H4 (cell line): ENCODE data around the gene TEX38. TPM values are rescaled to one million over a fixed set of nuclear protein-coding genes. Genes with fewer than 3 reads are reported as not detected.
A peak's percentile ranks its signal among the peaks of the same experiment; 100 is the strongest.
"Not testable (repeated sequence)": the region's sequence is repeated elsewhere in the genome, so short reads cannot be mapped to it uniquely, and the experiment has no call there.

Experiments
- DNase-seq: peaks from one replicate; pipeline ENCODE4 v3.0.0-alpha.2; 2015; ENCODE audit warnings: low spot score
- total RNA-seq: library from RNA; depleted of rRNA; stranded (reverse); fragments of >200 nt; shearing (Covaris generic); gene quantifications from 2 replicates; pipeline ENCODE4 v1.2.3, GENCODE V29; 2014; rRNA removed

The TEX38 gene
- total RNA-seq = not detected in 2 replicates

DNA sequence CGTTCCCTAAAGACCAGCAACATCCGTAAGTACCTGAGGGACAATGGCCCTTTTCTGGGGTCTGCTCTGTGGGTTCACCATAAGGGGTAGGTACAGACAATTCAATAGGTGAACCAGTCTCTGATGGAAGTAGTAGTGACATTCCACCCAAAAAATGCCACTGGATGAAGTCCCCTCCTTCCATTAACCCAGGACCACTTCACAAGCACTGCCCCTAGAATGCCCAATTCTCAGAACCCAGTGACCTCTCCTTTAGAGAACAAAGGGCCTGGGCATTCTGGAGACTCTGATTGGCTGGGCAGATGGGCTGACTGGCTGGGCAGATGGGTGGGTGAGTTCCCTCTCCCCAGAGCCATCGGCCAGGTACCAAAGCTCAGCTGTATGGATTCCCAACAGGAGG, at the start of gene TEX38:
Gene TEX38 (plus strand): TSS at position 301 of the 400 bp plus-strand sequence. CDS start 81 bp downstream, at position 382.
- no peak for DNase-seq

DNA sequence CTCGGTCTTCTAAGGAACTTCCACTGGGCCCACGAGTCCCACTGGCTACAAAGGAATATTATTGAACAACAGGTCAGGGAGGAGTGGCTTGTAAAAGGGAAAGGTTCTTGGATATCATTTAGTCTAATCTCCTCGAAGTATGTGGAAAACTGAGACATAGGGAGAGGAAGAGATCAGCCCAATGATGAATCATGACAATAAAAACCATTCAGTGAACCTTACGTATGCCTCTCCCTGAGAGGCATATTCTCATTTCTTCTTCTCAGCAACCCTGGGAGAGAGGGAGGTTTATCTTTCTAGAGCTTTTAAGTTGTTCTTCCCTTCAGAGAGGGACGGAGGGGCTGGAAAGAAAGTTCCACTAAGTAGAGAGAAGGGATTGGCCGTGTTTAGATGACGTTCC, 49.7 kb upstream of the TEX38 start:
- DNase-seq = no peak

DNA sequence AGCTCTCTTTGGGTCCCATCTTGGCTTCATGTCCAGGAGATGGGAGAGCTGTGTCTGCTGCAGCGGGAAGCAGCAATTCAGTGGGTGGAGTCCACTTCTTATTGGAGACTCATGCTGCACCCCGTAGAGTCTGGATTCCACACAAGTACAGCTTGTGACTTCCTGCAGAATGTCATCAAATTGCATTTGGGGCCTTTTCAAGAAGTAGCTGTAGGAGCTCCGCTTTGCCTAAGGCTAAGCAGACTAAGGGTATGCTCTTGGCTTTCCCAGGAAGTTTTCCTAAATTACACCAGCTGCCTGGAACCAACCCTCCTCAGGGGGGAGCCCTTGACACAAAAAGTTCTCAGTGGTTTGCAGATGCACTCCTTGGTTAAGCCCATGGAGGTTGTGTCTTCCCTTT, 49.3 kb upstream of the TEX38 start:
- peak; percentile 36 for DNase-seq

DNA sequence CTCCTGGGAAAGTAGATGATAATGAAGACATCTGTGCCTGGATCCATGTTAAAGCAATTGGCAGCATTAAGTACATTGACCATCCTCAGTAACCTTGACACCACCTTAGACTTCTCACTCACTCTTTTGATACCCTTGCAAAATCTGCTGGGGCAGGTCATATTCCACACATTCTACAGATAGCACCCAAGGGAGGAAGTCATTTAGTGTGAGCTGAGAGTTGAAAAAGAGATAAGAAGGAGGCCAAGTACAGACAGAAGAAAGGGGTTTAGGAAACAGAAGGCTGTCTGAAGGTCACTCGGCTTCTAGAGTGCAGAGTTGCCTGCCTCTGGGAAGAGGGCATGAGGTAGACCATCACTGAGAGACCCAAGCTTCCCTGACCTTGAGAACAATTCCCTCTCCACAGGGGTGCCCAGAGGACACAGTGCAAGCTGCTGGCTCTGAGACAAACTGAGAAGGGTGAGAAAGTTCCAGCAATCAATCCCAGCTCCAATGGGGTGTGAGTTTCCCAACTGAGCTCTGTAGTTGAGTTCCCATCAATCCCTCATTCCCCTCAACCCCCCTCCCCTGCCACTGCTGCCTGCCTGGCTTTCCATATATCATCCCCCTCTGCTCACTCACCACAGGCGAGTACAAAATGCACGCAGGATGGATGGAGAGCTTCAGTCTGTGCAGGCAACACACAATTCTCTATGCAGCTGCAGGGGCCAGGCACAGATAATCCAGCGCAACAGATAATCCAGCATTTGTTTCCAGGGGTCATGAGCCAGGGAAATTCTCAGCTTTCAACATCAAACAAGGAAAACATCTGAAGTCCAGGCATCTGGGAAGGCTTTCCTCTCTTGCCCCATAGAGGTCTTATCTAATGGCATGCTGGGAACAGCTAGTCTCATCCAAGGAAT, 47.7 kb upstream of the TEX38 start:
- DNase-seq = no peak

DNA sequence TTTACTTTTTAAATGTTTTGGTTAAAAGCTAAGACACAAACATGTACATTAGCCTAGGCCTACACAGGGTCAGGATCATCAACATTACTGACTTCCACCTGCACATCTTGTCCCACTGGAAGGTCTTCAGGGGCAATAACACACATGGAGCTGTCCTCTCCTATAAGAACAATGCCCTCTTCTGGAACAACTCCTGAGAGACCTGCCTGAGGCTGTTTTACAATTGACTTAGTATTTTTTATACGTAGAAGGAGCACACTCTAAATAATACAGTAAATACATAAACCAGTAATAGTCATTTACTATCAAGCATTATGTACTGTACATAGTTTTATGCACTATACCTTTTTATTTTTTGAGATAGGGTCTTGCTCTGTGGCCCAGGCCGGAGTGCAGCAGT, 40.9 kb upstream of the TEX38 start:
- DNase-seq = no peak

DNA sequence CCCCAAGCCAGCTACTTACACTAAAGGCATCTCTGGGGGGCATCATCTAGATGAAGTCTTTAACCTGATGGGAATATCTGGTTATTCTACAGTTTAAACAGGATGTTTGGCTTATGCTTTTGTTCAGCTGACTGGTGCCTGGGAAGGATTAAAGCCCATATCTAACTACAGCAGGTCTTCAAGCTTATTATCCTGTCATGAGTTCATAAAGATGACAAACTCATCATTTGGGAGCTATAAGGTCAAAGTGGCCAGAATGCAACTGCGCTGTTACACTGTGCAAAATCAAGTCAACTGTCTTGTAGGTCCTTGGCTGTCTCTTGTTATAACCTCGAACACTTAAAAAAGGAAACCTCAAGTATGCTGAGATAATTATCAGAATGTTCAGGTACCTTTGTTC, 36.4 kb upstream of the TEX38 start:
- no peak for DNase-seq

DNA sequence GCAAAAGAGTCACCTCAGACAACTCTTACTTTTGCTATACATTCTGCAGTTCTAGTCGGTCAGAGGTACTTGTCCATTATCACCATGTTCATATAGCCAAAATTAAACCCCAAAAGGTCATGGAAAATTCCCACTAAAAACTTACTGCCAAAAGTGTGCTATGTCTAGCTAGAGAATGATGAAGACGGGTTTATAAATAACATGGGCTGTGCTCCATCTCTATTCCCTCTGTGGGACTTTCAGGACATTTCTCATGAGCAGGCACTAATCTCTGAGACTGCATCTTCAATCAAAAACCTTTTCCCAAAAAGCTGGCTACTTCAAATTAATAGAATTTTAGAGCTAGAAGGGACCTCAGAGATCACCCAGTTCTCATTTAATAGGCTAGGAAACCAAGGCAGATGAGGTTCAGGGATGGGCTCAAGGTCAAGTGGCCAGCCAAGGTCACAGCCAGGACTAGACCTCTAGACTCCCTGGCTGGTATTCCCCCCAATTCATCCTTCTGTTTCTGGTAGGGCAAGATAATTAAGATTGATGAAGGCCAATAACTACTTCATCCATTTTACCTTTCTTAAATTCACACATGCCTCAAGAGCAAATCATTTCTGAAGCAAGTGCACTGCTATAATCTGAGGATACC, 34.1 kb upstream of the TEX38 start:
- no peak for DNase-seq

DNA sequence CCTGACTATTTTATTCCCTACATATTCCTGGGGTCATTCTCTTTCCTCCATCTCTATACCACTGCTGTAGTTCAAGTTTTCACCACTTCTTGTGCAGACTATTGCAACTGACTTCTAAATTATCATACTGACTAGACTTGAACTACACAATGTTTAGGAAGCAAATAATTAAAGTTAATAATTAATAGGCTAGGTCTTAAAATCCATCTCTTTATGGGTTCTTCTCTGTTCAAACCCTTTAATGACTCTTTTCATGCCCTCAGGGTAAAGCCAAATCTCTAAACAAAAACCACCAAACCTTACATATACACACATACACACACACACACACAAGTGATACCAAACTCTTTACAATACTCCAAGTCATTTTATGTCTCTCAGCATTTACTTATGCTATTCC, 32.7 kb upstream of the TEX38 start:
- no peak for DNase-seq

DNA sequence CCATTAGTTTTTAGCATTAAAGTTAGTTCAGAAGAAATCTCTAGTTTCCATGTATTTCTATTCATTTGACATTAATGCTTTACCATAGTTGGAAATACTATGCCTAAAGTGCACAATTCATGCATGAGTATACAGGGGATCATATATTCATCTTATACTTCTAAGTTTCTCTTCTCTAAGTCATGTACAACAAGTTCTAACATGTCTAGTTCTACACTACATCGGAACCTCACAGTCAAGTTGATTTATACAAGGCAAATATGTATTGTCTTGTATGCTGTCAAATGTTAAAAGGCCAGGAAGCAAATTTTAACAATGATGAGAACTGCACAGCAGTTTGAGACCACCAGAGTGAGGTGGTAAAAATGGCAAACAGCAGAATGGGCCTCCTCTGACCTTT, 32.1 kb upstream of the TEX38 start:
- DNase-seq = no peak

DNA sequence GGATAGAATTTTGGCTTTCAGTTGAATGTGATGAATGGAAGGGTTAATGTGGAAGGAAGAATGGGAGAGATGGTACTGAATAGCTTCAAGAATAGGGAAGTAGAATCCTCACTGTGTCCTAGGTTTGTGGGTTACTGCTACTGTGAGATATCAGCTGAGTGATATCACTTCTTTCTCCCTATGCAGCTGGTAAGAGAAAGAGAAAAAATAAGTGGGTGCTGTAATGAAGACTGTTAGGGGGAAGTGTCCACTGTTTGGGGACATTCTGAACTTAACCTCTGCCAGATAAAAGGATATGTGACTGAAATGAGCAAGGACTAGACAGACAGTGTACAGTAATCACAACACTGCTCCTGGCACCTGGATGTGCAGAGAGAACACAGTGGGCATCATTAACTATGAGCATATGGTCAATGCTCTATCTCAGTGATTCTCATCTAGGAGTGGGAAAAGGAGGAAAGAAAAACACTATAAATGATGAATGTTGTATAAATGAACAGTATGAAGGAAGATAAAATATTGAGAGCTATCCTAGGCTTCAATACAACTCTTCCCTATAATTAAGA, 29.5 kb upstream of the TEX38 start:
- no peak for DNase-seq

DNA sequence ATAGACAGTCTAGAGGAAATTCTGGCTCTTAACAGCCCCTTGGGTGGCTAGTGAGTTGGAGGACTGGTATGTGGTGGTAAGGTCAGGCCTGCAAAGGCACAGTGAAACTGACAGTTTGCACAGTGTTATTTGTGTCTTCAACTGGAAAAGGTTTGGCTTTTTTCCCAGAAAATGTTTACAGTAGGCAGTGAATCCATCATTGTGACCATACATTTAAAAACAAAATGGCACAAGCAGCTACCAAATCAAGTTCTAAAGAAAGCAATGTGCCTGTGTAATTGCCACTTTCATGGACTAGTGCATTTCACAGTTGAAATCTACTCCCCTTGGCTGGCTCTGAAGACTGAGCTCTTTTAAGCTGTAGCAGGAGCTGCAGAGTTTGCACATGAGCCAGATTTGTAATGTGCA, 28.3 kb upstream of the TEX38 start:
- peak; percentile 94 for DNase-seq

DNA sequence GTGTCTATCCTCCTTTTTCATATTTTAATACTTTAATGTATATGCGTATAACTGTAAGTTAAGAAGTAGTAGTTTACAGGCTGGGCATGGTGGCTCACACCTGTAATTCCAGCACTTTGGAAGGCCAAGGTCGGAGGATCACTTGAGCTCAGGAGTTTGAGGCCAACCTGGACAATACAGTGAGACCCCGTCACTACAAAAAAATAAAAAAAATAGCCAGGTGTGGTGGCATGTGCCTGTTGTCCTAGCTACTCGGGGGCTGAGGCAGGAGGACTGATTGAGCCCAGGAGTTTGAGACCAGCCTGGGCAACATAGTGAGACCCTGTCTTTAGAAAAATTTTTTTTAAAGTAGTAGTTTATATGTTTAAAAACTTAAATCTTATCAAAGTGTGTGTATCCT, 25.8 kb upstream of the TEX38 start:
- DNase-seq = no peak

DNA sequence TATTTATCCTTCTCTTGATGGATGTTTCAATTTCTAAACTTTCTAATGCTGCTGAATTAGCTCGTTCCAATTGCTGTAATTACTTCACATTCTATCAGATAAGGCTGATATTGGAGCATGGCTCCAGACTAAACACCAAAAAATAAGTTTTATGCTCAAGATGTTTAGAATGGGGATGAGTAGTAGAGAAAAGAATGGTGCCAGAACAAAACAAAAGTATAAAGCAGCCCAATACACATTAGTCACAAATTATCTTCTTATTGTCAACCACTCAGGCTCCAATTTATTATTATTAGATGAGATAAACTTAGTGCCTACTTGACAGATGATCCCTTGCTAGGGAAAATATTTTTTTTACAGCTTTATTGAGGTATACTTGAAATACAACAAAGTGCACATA, 25.3 kb upstream of the TEX38 start:
- DNase-seq = no peak

DNA sequence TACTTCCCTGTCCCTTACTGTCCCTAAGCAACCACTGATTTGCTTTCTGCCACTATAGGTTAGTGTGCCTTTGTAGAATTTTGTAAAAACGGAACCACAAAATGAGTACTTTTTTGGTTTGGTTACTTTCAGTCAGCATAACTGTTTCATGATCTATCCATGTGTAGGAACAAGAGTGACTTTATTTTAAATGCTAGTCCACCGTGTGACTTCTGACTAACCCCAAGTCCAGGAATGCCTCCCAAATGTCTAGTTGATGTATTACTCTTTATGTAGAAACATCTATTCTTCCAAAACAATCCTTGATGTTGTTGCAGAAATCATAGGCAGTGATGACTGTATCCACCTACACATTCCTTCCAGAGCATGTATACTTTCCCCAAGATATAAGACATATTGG, 24.8 kb upstream of the TEX38 start:
- DNase-seq = no peak

DNA sequence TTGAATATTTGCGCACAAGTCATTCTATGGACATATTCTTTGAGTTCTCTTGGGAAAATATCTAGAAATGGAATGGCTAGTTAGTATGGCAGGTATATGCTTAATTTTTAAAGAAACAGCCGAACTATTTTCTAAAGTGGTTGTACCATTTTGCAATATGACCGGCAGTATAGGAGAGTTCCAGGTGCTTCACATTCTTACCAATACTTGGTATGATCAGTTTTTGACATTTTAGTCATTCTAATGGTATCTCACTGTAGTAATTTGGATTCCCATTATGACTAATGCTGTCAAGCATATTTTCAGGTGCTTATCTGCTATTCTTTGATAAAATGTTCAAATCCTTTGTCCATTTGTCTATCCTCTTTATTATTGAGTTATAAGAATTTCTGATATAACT, 24.0 kb upstream of the TEX38 start:
- no peak for DNase-seq

DNA sequence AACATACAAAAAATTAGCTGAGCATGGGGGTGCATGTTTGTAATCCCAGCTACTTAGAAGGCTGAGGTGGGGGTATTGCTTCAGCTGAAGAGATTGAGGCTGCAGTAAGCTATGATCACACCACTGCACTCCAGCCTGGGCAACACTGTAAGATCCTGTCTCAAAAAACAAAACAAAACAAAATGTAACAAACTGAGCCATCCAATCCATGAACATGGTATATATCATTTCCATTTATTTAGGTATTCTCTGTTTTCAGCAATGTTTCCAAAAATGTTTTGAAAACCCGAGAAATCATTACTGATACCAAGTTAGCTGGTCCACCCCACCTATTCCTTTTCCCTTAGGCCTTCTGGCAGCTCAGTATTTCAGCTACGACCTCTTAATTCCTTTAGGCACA, 21.9 kb upstream of the TEX38 start:
- DNase-seq = no peak

DNA sequence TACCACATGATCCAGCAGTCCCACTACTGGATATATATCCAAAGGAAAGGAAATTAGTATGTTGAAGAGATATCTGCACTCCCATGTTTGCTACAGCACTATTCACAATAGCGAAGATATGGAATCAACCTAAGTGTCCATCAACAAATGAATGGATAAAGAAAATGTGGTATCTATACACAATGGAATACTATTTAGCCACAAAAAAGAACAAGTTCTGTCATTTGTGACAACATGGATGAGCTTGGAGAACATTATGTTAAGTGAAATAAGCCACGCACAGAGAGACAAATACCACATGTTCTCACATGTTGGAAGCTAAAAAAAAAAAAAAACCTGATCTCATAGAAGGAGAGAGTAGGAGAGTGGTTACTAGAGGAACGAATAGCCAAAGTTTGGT, 21.2 kb upstream of the TEX38 start:
- no peak for DNase-seq

DNA sequence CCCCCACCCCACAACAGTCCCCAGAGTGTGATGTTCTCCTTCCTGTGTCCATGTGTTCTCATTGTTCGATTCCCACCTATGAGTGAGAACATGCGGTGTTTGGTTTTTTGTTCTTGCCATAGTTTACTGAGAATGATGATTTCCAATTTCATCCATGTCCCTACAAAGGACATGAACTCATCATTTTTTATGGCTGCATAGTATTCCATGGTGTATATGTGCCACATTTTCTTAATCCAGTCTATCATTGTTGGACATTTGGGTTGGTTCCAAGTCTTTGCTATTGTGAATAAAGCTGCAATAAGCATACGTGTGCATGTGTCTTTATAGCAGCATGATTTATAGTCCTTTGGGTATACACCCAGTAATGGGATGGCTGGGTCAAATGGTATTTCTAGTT, 20.5 kb upstream of the TEX38 start:
- DNase-seq = not testable (repeated sequence)

DNA sequence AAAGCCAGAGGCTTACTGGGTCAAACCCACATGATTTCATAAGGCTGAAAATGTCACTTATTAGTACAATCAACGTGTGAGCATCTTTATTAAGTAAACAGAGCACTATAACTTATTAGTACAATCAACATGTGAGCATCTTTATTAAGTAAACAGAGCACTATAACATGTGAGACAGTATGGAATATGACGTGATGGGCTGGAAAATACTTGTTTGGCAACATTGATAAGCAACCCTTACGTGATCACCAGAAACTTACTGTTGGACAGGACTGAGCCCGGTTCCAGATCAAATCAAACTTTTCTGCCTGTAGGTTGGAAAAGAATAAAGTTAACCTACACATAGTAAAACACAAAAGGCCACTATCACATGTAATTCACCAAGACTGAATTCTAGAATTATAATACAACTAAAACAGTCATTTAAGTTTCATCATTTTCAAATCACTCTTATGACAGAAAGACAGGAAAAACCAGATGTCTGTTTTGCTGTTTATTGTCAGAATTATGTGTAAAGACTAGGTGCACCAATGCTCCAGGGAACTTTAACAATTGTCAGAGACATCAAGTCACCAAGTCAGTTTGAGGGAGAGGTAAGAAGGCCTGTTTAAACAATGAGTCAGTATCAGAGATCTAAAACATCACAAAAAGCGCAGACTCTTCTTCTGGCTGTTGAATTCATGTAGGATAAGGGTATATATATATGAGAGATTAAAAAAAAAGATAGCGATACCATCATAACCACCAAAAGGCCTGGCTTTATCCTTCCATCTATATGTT, 19.1 kb upstream of the TEX38 start:
- DNase-seq = no peak

DNA sequence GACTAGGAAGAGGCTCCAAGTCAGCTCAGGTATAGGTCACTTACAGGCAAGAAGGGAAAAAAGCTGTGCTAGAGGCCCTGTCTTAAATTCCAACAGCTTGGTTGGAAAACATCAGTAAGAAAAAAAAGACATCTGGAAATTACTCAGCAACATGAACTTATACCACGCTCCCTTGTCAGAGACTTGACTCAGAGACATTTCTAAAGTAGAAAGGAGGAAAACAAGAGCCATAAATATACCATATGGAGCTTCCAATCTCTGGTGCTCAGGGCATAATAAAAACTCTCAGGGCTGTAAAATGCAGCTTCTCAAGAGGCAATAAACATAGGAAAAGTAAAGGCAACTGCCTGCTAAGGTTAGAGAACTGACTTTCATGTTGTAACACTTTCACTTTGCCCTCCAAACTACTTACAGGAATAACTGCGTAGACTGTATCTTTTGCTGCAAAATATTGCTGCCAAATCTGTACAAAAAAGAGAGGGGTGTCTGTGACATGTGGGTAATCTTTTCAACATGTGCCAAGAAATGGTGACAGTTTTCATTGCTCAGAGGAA, 18.2 kb upstream of the TEX38 start:
- DNase-seq = no peak

DNA sequence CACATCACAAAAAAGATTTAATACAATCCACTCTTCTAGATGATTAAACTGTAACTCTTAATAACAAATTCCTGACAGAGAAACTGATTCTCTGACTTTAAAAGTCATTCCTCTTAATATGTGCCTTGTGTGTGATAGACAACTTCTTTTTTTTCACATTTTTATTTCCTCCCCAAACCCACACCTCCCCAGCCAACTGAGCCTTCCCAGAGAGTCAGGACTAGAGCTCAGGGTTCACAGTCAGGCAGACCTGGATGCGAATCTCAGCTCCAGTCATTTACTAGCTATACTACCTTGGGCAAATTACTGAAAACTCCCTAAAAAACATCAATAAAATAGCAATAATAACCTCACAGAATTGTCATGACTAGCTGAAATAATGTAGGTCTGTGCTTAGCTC, 17.6 kb upstream of the TEX38 start:
- DNase-seq = no peak

DNA sequence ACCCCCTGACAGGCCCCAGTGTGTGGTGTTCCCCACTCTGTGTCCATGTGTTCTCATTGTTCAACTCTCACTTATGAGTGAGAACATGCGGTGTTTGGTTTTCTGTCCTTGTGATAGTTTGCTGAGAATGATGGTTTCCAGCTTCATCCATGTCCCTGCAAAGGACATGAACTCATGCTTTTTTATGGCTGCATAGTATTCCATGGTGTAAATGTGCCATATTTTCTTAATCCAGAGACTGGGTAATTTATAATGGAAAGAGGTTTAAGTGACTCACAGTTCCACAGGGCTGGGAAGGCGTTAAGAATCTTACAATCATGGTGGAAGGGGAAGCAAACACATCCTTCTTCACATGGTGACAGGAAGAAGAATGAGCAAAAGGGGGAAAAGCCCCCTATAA, 17.0 kb upstream of the TEX38 start:
- not testable (repeated sequence) for DNase-seq
